Activated gamma-delta T cell treated with Interleukin-2 at 50 U/mL for 16 hours (primary cell): Measurements from ENCODE around the gene SNX11.
"Not testable (repeated sequence)": the region's sequence is repeated elsewhere in the genome, so short reads cannot be mapped to it uniquely, and the experiment has no call there.

Experiments
- DNase-seq: peaks from one replicate; pipeline ENCODE4 v3.0.0-alpha.2; 2020

SNX11 gene, protein sequence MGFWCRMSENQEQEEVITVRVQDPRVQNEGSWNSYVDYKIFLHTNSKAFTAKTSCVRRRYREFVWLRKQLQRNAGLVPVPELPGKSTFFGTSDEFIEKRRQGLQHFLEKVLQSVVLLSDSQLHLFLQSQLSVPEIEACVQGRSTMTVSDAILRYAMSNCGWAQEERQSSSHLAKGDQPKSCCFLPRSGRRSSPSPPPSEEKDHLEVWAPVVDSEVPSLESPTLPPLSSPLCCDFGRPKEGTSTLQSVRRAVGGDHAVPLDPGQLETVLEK

GRCh38 chr17:48107137-48108055, at the start of gene SNX11:
SNX11 (plus strand) TSS chr17:48107766; CDS start chr17:48112044, 4,278 bp downstream.
- DNase-seq = peak; percentile 90

- no peak for DNase-seq
Observed at GRCh38 chr17:48058393-48059124, 49.0 kb upstream of the SNX11 start.

- DNase-seq = no peak
Observed at GRCh38 chr17:48059125-48059668, 48.4 kb upstream of the SNX11 start.

GRCh38 chr17:48060249-48060648, 47.3 kb upstream of the SNX11 start:
- no peak for DNase-seq

- DNase-seq = no peak
Observed at GRCh38 chr17:48062273-48062672, 45.3 kb upstream of the SNX11 start.

GRCh38 chr17:48064638-48065037, 42.9 kb upstream of the SNX11 start:
- no peak for DNase-seq

- no peak for DNase-seq
Observed at GRCh38 chr17:48066192-48066591, 41.4 kb upstream of the SNX11 start.

- no peak for DNase-seq
Observed at GRCh38 chr17:48066656-48067055, 40.9 kb upstream of the SNX11 start.

DNA sequence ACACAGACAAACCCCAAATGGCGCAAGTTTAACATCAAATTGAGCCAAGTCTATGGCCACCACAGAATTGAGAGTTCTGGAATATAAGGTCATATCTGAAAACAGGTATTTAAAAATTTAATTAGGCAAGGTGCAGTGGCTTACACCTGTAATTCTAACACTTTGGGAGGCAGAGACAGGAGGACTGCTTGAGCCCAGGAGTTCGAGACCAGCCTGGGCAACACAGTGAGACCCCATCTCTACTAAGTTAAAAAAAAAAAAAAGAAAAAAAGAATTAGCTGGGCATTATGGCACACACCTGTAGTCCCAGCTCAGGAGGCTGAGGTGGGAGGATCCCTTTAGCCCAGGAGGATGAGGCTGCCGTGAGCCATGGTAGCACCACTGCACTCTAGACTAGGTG, 40.3 kb upstream of the SNX11 start:
- DNase-seq = no peak

GRCh38 chr17:48067808-48068207, 39.8 kb upstream of the SNX11 start:
- DNase-seq = not testable (repeated sequence)

DNA sequence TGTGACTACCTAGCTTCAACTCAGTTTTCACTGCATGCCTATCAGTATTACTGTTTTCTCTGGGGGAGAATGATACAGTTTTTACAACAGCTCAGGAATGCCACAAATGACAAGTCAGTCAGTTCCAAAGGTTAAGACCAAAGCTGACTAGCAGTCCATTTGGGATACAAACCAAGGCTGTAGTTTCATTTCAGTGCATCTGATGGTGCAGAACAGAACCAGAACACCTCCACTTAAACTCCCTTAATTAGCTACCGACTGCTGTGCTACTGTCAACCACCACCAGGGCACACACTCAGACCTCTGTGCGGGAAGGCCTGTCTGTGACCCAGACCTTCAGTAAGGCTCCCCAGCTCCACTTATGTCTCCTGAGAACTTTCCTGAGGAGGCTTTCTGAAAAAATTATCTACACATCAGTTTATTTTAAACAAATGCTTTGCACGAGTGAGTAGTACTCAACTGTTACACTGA, 39.0 kb upstream of the SNX11 start:
- DNase-seq = no peak

- DNase-seq = no peak
Observed at GRCh38 chr17:48070195-48070594, 37.4 kb upstream of the SNX11 start.

DNA sequence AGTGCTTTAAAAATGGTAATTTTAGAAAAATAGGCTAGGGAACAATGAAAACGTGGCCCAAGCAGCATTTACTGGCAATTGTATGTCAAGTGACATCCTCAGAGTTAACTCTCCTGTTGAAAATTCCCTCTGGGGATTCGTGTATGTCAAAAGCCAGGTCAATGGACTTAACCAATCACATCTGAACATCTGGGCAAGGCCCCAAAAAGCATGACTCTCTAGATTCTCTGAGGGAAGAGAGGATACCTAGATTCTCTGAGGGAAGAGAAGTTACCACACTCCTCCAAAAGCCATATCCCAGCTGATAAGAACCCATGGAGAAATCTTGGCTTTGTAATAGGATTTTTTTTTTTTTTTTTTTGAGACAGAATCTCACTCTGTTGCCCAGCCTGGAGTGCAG, 35.9 kb upstream of the SNX11 start:
- DNase-seq = no peak

GRCh38 chr17:48072811-48073210, 34.8 kb upstream of the SNX11 start:
- not testable (repeated sequence) for DNase-seq

- not testable (repeated sequence) for DNase-seq
Observed at GRCh38 chr17:48073566-48074094, 33.9 kb upstream of the SNX11 start.

DNA sequence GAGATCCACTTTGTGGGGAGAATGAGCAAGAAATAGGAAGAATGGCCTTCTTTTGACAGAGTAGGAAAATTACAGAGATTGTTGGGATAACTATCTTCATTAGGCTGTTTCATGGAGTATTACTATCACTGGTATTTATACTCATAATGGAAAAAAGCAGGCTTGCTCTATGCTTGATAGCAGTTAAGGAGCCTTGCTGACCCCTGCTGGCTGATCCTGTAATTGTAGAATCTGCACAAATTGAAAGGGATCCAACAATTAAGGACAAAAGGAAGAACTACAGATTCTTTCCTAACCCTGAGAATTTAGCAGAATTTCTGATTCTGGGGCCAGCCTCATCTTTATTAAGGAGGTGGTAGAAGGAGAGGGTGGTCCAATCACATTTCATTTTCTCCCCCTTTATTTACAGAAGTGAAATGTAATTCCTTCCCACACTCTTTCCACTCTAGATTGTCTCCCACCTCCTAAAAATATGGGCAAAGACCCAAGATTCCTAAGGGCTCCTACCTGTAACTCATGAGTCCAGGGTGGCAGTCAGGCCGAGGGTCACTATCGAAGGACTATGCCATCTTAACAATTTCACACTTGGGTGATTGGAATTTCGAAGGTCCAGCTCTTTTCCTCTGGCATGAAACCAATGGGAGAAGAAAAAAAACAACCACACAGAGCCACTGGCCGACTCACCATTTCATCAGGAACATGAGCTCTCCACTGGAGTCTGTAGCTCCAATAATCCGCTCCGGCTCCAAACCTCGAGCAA, 33.1 kb upstream of the SNX11 start:
- peak; percentile 75 for DNase-seq

DNA sequence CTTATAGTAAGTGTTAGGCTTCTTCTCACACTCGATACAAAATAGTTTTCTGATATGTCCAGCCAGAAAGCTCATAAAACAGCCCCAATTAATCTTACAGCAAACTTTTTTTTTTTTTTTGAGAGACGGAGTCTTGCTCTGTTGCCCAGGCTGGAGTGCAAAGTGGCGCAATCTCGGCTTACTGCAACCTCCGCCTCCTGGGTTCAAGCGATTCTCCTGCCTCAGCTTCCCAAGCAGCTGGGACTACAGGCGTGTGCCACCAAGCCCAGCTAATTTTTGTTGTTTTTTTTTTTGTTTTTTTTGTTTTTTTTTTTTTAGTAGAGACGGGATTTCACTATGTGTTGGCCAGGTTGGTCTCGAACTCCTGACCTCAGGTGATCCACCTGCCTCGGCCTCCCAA, 30.4 kb upstream of the SNX11 start:
- DNase-seq = not testable (repeated sequence)

GRCh38 chr17:48081858-48082257, 25.7 kb upstream of the SNX11 start:
- DNase-seq = no peak

DNA sequence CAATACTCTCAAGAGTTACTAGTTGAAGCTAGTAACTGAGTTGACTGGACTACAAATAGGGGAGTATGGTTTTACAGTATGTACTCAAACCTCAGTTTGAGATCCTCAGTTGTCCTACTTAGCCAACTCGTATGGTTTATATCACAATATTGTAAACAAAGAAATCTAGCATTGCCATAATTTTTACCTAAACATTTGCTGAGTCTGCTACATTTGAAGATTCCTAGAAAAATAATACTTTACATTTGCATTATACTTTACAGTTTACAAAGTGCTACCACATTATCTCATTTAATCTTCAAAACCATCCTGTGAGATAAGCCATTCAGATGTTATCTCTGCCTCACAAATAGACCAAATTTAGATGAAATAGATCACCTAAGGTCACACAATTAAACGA, 22.6 kb upstream of the SNX11 start:
- DNase-seq = no peak

GRCh38 chr17:48093341-48094045, 14.1 kb upstream of the SNX11 start:
- DNase-seq = no peak

DNA sequence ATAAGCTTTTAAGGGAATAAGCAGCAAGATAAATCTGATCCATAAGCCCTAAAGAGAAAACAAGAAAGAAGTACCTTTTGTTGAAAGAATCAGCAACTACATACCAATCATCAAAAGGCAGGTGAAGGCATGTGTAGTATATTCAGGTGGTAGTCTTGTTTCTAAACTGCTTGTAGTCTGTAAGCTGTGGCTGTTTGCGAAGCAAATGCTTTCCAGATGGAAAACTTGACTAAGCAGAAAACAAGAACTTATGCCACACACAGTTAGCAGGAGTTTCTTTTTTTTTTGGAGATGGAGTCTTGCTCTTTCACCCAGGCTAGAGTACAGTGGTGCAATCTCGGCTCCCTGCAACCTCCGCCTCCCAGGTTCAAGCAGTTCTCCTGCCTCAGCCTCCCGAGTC, 12.0 kb upstream of the SNX11 start:
- no peak for DNase-seq
